H1 (cell line): Measurements from ENCODE around the gene MED12L. TPM values are rescaled to one million over a fixed set of nuclear protein-coding genes. Genes with fewer than 3 reads are reported as not detected.

Experiments used
- CTCF ChIA-PET: fragments of 300-600 bp; sonication (Branson Sonifier 250); formaldehyde crosslinking; loops from one replicate; lab custom pipeline; 2021; ENCODE audit not compliant: partially characterized antibody; lab: Charles Lee
- POLR2A ChIA-PET: fragments of 300-600 bp; sonication (Branson Sonifier 250); formaldehyde crosslinking; loops from one replicate; lab custom pipeline; 2021; ENCODE audit warnings: inconsistent platforms; ENCODE audit not compliant: partially characterized antibody; lab: Charles Lee
- DNase-seq, 2 experiments: peaks; one replicate each; pipeline versions ENCODE4 v3.0.0 to v3.0.0-alpha.2; 2010 to 2022; ENCODE audit warnings: low spot score in 2 of 2, low read depth in 1 of 2, mixed read lengths in 1 of 2
- FAIRE-seq: peaks from 2 replicates; lab custom pipeline; 2011; peaks lifted over from hg19 to GRCh38; lab: Jason Lieb, UNC
- H2AFZ ChIP-seq: 2 replicates; pipeline ENCODE4 v1.8.1; 2012; ENCODE audit warnings: low read length, inconsistent platforms
- H2AK5ac ChIP-seq: 2 replicates; pipeline ENCODE4 v1.6.1; 2013; ENCODE audit warnings: low read depth, low read length
- H2BK120ac ChIP-seq: replicated peaks from 2 replicates; pipeline ENCODE3; 2013; ENCODE audit warnings: low read depth, low read length, inconsistent platforms
- H2BK12ac ChIP-seq: 2 replicates; pipeline ENCODE4 v1.6.1; 2013; ENCODE audit warnings: low read depth, low read length
- H2BK15ac ChIP-seq: 2 replicates; pipeline ENCODE4 v1.6.1; 2013; ENCODE audit warnings: low read length
- H2BK20ac ChIP-seq: 2 replicates; pipeline ENCODE4 v1.6.1; 2013; ENCODE audit warnings: low read length
- H2BK5ac ChIP-seq: 2 replicates; pipeline ENCODE4 v1.6.1; 2013; ENCODE audit warnings: low read depth, low read length
- H3K14ac ChIP-seq: 2 replicates; pipeline ENCODE4 v1.6.1; 2013; ENCODE audit warnings: inconsistent platforms; ENCODE audit not compliant: insufficient read length
- H3K18ac ChIP-seq: 2 replicates; pipeline ENCODE4 v1.6.1; 2013; ENCODE audit warnings: low read length; ENCODE audit errors: extremely low read depth
- H3K23ac ChIP-seq: 2 replicates; pipeline ENCODE4 v1.6.1; 2013; ENCODE audit warnings: inconsistent platforms; ENCODE audit not compliant: insufficient read length
- H3K23me2 ChIP-seq: 2 replicates; pipeline ENCODE4 v1.6.1; 2013; ENCODE audit warnings: low read depth, low read length
- H3K27ac ChIP-seq: 2 replicates; pipeline ENCODE4 v1.6.1; 2011; ENCODE audit warnings: low read depth, low read length, inconsistent platforms
- H3K27me3 ChIP-seq, 4 experiments: replicated peaks in 1 of 4; 1 replicate in 1 of 4; 2 replicates in 3 of 4; pipeline versions ENCODE4 v1.6.1 to v1.8.1; 2011 to 2013; ENCODE audit warnings: low read length in 3 of 4, mild to moderate bottlenecking in 3 of 4, inconsistent platforms in 2 of 4, mixed read lengths in 2 of 4, moderate library complexity in 1 of 4; ENCODE audit not compliant: control insufficient read depth in 3 of 4, insufficient read depth in 3 of 4; ENCODE audit errors: extremely low read depth in 1 of 4
- H3K36me3 ChIP-seq, 4 experiments: 2 replicates each; pipeline versions ENCODE4 v1.6.1 to v1.8.1; 2011 to 2013; ENCODE audit warnings: mild to moderate bottlenecking in 4 of 4, low read length in 3 of 4, moderate library complexity in 2 of 4, control low read depth in 1 of 4, inconsistent platforms in 1 of 4; ENCODE audit not compliant: insufficient read depth in 4 of 4, control insufficient read depth in 2 of 4
- H3K4ac ChIP-seq: replicated peaks from 2 replicates; pipeline ENCODE3; 2013; ENCODE audit warnings: low read length, low read depth, mixed read lengths, inconsistent platforms; ENCODE audit not compliant: insufficient read length
- H3K4me1 ChIP-seq, 4 experiments: replicated peaks in 1 of 4; 1 replicate in 1 of 4; 2 replicates in 3 of 4; pipeline versions ENCODE4 v1.6.1 to v1.8.1; 2011 to 2013; ENCODE audit warnings: low read length in 3 of 4, inconsistent platforms in 2 of 4, mixed read lengths in 1 of 4; ENCODE audit not compliant: insufficient read depth in 4 of 4, control insufficient read depth in 3 of 4
- H3K4me2 ChIP-seq, 2 experiments: 2 replicates each; pipeline versions ENCODE4 v1.6.1 to v1.8.1; 2011 to 2013; ENCODE audit warnings: low read depth in 2 of 2, low read length in 2 of 2, control low read depth in 1 of 2, inconsistent platforms in 1 of 2, mild to moderate bottlenecking in 1 of 2; ENCODE audit not compliant: insufficient read depth in 1 of 2
- H3K4me3 ChIP-seq, 4 experiments: fragments of 200-600, 300-600 bp in 1 of 4; sonication (generic), shearing (Covaris generic), sonication (Bioruptor Twin) in 1 of 4; 2 replicates each; pipeline versions ENCODE4 v1.5.1 to v1.8.1; 2011 to 2016; ENCODE audit warnings: low read length in 4 of 4, low read depth in 3 of 4, control low read depth in 2 of 4, inconsistent platforms in 2 of 4, mild to moderate bottlenecking in 2 of 4, mixed read lengths in 1 of 4, moderate library complexity in 1 of 4; ENCODE audit not compliant: insufficient read depth in 2 of 4; ENCODE audit errors: extremely low read depth in 1 of 4
- H3K56ac ChIP-seq: replicated peaks from 2 replicates; pipeline ENCODE3; 2013; ENCODE audit warnings: low read depth, mild to moderate bottlenecking, mixed read lengths, low read length, inconsistent platforms; ENCODE audit not compliant: insufficient read length
- H3K79me1 ChIP-seq: 2 replicates; pipeline ENCODE4 v1.6.1; 2013; ENCODE audit warnings: low read depth, low read length, control low read depth
- H3K79me2 ChIP-seq, 2 experiments: 2 replicates each; pipeline versions ENCODE4 v1.6.1 to v1.8.1; 2012 to 2013; ENCODE audit warnings: low read length in 2 of 2, mild to moderate bottlenecking in 2 of 2, inconsistent platforms in 1 of 2; ENCODE audit not compliant: insufficient read depth in 2 of 2, control insufficient read depth in 1 of 2
- H3K9ac ChIP-seq, 4 experiments: replicated peaks in 1 of 4; 1 replicate in 1 of 4; 2 replicates in 3 of 4; pipeline versions ENCODE4 v1.6.1 to v1.8.1; 2011 to 2013; ENCODE audit warnings: low read depth in 3 of 4, low read length in 3 of 4, control low read depth in 2 of 4, mild to moderate bottlenecking in 2 of 4, moderate library complexity in 2 of 4, inconsistent platforms in 1 of 4; ENCODE audit errors: extremely low read depth in 1 of 4
- H3K9me3 ChIP-seq, 2 experiments: 2 replicates each; pipeline versions ENCODE4 v1.6.1 to v1.8.1; 2012 to 2013; ENCODE audit warnings: mild to moderate bottlenecking in 2 of 2, moderate library complexity in 2 of 2, control low read depth in 1 of 2, inconsistent platforms in 1 of 2, low read depth in 1 of 2, low read length in 1 of 2, mixed read lengths in 1 of 2; ENCODE audit not compliant: insufficient read depth in 2 of 2
- H4K20me1 ChIP-seq, 2 experiments: replicated peaks in 1 of 2; 2 replicates each; pipeline versions ENCODE3 to v1.8.1; 2011 to 2013; ENCODE audit warnings: inconsistent platforms in 2 of 2, low read length in 2 of 2, mild to moderate bottlenecking in 1 of 2; ENCODE audit not compliant: insufficient read depth in 2 of 2, control insufficient read depth in 1 of 2
- H4K5ac ChIP-seq: 2 replicates; pipeline ENCODE4 v1.6.1; 2013; ENCODE audit warnings: low read length, low read depth, mixed read lengths, inconsistent platforms; ENCODE audit not compliant: insufficient read length
- H4K8ac ChIP-seq: 2 replicates; pipeline ENCODE4 v1.8.0; 2013; ENCODE audit warnings: mild to moderate bottlenecking, moderate library complexity, low read length, inconsistent platforms; ENCODE audit not compliant: insufficient read depth; ENCODE audit errors: extremely low read depth
- H4K91ac ChIP-seq: replicated peaks from 2 replicates; pipeline ENCODE3; 2013; ENCODE audit warnings: low read length, mixed read lengths, inconsistent platforms; ENCODE audit not compliant: insufficient read length
- POU5F1 ChIP-seq: IDR thresholded peaks from 2 replicates; pipeline ENCODE4 v1.6.1; 2011; ENCODE audit warnings: low read depth, mild to moderate bottlenecking, low read length, moderate library complexity
- WGBS, 2 experiments: shearing (Covaris generic) in 1 of 2; methylation state at CpG; one replicate each; pipeline versions ENCODE4 v1.1.6 to v1.1.7; 2013 to 2015; ENCODE audit warnings: low lambda C conversion rate in 2 of 2, mixed read lengths in 2 of 2, inconsistent platforms in 1 of 2, low coverage in 1 of 2, missing lambda C conversion rate in 1 of 2; ENCODE audit not compliant: insufficient replicate concordance in 2 of 2, insufficient coverage in 1 of 2, insufficient read length in 1 of 2; ENCODE audit errors: extremely low coverage in 1 of 2, missing lambda C conversion rate in 1 of 2; 5-methylcytosine and 5-hydroxymethylcytosine counted together
- polyA plus RNA-seq, 7 experiments: library from polyadenylated mRNA; depleted of rRNA in 3 of 7; stranded (reverse) in 5 of 7; unstranded in 2 of 7; fragments of >200 nt in 5 of 7; fragments of 200-250 nt in 2 of 7; gene quantifications; 1 replicate in 5 of 7; 2 replicates in 1 of 7; 4 replicates in 1 of 7; pipeline versions ENCODE4 v1.2.1 to v1.2.3, GENCODE V29; 2011 to 2013; ENCODE audit warnings: missing spikeins in 2 of 7, mixed read lengths in 2 of 7
- total RNA-seq: library from RNA; stranded (reverse); fragmentation: NEBNext Ultra II Directional; extraction: Animal tissue kit (Norgen Biotek cat#: 25700); gene quantifications from 2 replicates; pipeline ENCODE4 v1.2.1, GENCODE V29; 2021

MED12L gene
- total and polyA plus RNA-seq, 2 of the 8 experiments (the other 6 are each of a cell fraction or from before 2014, with no cell fraction given): 3.6 to 26.2 TPM

GRCh38 chr3:151415289-151415688, 329.8 kb downstream of the MED12L start:
- H3K27me3 ChIP-seq: no peaks in the 10 kb centered on the region
- no peak overlapping the region for H3K27ac ChIP-seq
- H3K4me2 ChIP-seq: no peak overlapping the region
- H3K14ac ChIP-seq: no peak overlapping the region
- no peak overlapping the region for H2AK5ac ChIP-seq
- H2BK120ac ChIP-seq: no peak overlapping the region
- no peak for TF ChIP-seq POU5F1
- TF ChIP-seq, all 59 proteins: peak for 0
- Histone ChIP-seq H4K20me1 (no peaks in the 10 kb centered on the region), H3K4me1 (no peaks in the 10 kb centered on the region), H2BK5ac (no peak overlapping the region), H2BK12ac (no peak overlapping the region), H4K8ac (no peak overlapping the region), H4K5ac (no peak overlapping the region), H2BK15ac (no peak overlapping the region), H3K79me2 (no peaks in the 10 kb centered on the region), H2AFZ (no peak overlapping the region), H3K18ac (no peak overlapping the region), H3K9ac (no peak overlapping the region), H3K23me2 (no peaks in the 10 kb centered on the region), H3K4me3 (no peak overlapping the region), H3K4ac (no peak overlapping the region), H3K79me1 (no peaks in the 10 kb centered on the region), H4K91ac (no peak overlapping the region), H3K36me3 (peaks cover 0 to 11% (median 1%) of the 10 kb centered on the region in 4 experiments; a peak in 2 of 8 replicates), H2BK20ac (no peak overlapping the region), H3K56ac (no peak overlapping the region), H3K9me3 (no peaks in the 10 kb centered on the region), H3K23ac (no peak overlapping the region)
- CTCF ChIA-PET: no interaction called here
- no peak for DNase-seq
- POLR2A ChIA-PET: no interaction called here
- WGBS, 2 experiments: 100% methylated on average over 1 of the region's 1 CpG; no CpG with 5 or more reads in 1 of the 2 experiments
- FAIRE-seq: no peak
